ENCODE data around the gene UBL7.
A peak's percentile ranks its signal among the peaks of the same experiment; 100 is the strongest.
"Not testable (repeated sequence)": the region's sequence is repeated elsewhere in the genome, so short reads cannot be mapped to it uniquely, and the experiment has no call there.

Gene UBL7

DNA sequence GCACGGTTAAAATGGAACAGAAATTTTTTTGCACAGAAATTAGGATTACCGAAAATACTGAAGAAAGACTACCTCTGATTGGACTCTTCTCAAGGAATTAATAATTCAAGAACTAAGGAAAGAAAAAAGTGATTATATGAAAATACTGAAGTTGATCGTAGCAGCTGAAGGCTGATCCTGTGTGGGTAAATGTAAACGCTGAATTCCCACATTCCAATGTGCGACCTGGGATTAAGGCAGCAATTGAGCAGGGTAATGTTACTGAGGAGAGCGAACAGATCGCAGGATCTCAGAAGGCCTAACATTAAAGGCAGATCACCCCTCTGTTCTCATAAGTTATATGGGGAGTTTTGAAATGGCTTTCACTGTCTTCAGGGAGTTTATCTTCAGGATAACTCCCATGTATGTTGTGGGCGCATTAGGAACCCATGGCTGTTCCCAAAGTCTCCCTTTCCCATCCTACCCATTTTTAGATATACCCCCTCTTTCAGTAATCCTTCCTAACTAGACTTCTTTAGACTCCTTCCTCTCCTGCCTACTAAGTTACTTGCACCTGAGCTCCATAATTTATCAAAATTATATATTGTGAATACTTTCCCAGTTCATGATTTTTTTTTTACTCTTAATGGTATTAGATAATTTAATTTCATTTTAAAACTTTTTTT is 1.0 kb upstream of the UBL7 start:
- no peak for DNase-seq

DNA sequence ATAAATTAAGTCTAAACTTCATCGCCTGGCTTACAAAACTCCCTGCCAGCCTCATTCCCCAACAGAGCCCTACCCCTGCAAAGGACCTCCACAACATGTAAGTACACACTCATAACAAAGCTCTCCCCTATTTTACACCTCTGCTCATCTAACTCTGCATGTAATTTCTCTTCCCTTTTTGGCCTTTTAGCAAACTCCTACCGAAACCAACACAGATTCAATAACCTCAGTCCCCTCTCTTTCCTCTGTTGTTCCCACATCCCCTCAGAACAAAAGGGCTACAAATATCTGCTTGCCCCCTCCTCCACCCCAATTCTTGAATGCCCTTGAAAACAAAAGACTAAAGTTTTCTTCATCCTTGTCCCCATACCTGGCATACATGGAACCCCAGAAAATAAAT is 662 bp downstream of the UBL7 start:
- DNase-seq = no peak

GRCh38 chr15:74459798-74460197 is 1.2 kb downstream of the UBL7 start:
- DNase-seq = not testable (repeated sequence)

GRCh38 chr15:74458473-74458872 is 2.5 kb downstream of the UBL7 start:
- no peak for DNase-seq

- DNase-seq = not testable (repeated sequence)
Observed at GRCh38 chr15:74457036-74457435, 3.9 kb downstream of the UBL7 start.

DNA sequence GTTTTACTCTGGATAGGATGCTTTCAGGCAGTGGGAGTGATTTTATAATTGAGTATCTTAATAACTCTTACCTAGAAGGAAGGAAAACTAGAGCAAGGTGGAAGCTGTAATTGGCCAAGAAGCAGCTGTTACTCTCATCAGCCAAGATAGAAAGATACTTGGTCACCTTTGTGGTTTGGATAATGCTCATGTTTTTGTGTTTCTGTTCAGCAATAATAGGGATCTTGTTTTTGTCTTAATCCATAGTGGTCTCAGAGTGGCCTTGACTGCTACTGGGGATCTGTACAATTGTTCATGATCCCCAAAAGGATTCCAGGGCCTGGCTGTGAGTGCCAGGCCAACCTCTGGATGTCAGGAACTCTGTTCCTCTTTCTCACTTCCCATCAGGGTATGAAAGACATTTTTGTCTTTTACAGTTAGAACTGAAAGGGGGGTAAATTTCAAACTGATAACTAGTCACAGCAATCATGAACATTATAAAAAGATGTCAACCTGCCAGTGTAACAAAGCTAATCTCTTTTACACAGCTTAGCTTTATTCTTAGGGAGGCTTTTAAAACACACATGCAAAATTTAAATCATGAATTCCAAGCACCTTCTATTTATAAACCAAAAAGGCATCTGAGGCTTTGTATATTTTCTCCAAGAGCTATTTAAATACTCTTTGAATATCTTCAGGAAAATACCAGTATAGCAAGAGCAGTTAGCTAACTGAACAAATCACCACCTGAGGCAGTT is 6.0 kb downstream of the UBL7 start:
- DNase-seq = no peak

GRCh38 chr15:74453925-74454763 is 6.8 kb downstream of the UBL7 start:
- peak; percentile 47 for DNase-seq

DNA sequence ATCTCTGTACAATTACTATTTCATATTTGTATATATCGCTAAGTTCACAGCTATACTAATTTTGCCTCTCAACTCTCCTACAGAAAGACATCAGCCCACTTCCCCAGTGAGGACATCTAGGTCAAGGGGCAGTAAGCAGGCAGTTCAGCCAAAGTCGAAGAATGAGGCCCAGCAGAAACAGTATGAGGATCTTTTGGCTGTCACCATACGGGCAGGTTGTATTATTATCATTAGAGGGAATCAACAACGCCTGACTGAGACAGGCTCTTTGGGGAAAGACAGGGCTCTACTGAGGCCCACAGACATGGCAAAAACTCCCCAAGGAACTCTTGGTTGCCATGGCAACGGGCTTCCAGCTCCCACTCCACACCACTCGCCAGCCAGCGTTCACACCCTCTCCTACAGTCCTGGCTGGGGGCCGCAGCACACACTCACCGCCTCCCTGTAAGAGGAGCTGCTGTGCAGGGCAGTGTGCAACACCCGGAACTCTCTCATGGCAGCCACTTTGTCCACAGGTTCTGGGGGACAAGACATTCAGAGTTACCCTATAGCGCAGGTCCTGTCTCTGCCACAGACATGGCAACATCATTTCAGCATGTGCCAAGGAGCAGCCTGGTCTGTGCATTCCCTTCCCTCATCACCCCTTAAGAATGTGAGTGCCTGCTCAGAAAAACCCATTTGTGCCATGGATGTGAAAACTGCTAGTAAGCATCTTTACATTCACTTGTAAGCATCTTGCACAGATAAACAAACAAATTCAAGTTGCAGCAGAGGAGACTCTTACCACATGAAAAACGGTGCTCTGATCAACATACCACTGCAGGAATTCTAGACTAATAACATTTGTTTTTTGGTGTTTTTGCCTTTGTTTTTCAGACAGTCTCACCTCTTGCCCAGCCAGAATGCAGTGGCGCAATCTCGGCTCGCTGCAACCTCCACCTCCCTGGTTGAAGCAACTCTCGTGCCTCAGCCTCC is 8.8 kb downstream of the UBL7 start:
- no peak for DNase-seq

DNA sequence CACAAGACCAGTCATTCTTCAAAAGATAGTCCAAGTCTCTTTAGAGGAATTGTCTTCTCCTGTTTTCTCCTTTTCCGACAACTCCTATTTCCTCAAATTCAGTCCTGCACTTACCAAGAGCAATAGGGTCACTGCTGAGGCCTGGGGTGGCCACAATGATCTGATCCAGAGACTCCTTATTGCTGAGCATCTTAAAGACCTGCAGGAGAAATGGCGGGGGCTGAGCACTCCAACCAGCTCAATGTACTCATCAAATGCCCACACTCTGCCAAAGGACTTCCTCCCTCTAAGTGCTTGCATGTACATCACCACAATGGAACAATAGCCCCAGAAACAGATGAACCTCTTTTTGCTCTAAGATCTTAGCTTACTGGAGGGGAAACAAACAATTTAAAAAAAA is 9.6 kb downstream of the UBL7 start:
- DNase-seq = no peak

- DNase-seq = no peak
Observed at GRCh38 chr15:74449643-74450205, 11.2 kb downstream of the UBL7 start.

DNA sequence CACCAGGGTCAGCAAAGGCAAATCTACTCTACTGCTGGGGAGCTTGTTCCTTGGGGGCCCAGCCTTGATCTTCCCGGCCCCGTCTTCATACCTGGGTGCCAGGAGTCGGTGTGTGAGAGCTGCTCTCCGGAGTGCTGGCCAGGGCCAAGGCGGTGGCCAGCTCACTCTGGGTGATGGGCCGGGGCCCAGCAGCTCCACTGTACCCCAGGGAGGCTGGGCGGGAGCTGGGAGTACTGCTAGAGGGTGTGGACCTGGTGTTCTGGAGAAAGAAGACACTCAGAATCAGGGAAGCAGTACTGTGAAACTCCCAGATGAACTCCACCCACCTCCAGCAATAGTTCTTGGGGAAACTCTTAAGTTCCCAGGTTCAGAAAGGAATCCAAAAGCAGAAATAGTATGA is 11.9 kb downstream of the UBL7 start:
- DNase-seq = no peak

DNA sequence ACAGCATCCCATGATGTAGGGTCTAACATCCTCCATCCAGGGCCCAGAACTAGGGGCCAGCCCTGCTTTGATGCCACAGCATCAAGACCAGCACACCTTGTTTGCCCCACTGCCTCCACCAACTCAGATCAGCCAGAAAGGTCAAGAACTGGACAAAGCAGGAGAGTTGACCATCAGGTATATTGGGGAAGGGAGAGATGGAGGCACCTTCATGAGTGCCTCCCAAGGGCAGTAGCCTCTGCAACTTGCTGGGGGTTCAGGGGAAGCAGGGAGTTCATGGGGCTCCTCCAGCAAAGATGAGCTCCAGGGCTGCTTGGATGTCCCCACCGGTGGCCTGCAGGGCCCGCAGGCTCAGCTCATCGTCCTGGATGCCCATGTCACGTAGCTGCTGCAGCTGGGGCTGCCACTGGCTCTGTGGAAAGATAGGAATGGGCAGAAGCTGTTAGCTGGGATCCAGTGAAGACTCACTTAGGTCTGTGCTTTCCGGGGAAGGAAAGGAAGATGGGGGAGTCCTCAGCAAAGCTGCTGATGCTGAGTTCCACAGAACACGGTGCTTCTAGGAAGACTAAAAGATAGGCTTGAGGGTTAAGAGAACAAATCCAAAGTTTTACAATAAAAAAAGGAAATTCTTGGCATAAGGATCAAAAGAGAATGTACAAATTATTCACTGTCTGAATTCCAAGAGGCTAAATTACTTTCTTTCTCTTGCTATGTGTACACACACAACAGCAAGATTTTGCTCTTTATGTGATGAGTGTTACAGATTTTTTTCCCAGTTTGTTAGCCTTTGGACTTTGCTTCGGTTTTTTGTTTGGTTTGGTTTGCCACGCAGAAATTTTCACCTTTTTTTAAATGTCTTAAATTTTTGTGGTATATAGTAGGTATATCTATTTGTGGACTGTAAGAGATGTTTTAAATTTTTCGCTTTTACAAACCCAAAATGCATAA is 14.9 kb downstream of the UBL7 start:
- no peak for DNase-seq

GRCh38 chr15:74444106-74445062 is 16.6 kb downstream of the UBL7 start:
- DNase-seq = no peak

DNA sequence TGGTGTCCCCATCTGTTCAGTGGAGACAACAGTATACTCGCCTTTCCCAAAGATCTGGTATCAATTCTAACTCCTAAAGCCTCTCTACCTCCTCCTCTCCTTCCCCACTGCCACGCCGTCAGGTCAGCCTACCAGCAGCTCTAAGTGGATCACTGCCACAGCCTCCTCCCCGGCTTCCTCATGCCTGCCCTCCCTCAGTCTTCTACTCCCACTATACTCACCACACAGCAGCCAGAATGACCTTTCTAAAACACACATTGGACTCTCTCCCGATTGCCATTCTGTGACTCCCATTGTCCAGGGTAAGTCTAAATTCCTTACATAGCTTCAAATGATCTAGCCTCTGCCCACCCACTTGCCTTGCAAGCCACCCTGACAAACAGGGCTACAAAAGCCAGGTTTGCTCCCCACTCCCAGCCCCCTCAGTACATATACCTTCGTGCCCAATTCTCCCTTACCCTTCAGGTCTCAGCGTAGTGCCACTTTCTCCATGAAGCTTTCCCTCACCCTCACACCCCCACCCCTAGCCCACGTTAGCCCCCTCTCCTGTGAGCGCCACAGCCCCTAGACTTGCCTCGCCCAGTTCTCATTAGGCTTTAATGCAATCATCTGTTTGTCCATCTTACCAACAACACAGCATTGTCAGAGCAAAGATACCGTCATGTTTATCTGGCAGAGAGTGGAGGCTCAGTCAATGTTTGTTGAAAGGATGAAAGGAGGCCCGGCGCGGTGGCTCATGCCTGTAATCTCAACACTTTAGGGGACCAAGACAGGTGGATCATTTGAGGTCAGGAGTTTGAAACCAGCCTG is 17.7 kb downstream of the UBL7 start:
- peak; percentile 49 for DNase-seq

GRCh38 chr15:74442604-74443003 is 18.4 kb downstream of the UBL7 start:
- no peak for DNase-seq

DNA sequence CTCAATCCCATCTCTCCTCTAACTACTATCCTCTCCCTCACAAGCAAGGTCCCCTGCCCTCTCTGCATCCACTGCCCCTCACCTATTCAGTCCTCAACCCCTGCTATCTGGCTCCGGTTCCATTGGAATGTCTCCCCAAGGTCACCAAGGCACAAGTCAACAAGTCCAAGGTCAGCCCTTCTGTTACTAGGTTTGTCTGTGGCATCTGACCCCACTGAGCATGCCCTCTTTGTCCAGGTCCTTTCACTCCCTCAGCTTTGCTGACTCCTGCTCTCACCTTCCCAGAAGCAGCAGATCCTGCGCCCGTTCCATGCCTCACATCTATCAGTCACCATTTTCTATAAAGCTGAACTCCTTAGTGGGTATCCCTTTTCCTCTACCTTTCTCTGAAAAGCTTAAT is 18.9 kb downstream of the UBL7 start:
- no peak for DNase-seq

GRCh38 chr15:74441248-74441941 is 19.6 kb downstream of the UBL7 start:
- no peak for DNase-seq

DNA sequence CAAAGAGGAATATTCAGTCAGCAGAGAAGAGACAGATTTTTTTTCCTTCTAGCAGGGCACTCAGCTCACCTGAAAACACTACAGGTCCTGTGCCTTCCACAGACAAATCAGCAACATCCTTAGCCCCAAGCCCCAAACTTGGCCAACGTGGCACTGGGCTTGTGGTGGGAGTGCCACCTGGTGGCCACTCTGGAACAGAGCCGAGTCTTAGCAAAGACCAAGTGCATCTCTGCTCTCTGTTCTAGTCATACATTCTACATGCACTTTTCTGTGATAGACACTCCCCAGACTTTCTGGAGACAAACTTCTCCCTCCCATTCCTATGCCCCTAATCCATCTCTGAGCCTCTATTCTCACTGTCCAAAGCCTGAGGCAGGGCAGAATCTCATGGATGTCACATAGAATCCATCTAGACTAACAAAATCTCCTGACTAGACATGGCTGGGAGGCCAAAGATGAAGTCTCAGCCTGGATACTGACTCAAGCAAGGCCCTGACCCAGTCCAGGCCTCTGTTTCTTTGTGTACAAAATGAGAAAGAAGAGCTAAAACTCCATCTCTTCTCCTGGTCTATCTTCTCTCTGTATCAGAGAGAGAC is 22.1 kb downstream of the UBL7 start:
- DNase-seq = peak; percentile 71
